ENCODE results near the gene FGFR3.

Gene FGFR3

DNA sequence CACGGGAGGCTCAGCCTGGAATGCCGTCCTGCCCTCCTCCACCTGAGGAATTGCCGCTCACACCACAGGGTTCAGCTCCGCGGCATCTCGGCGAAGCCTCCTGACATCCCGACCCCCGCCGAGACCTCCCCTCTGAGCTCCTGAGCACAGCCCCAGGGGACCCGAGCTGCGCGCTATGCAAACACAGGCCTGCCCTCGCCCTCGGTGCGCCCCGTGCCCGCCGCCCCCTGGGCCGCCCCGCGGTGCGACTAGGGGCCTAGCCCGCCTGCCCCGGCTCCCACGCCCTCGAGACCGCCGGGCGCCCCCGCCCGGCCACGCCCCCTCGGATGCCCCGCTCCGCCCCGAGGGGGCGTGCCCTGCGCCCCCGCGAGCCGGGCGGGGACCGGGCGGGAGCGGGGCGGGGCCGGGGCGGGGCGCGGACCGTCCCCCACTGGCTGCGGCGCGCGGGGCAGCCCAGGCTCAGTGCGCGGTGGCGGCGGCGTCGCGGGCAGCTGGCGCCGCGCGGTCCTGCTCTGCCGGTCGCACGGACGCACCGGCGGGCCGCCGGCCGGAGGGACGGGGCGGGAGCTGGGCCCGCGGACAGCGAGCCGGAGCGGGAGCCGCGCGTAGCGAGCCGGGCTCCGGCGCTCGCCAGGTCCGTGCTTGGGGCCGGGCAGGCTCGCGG is at the start of gene FGFR3:
FGFR3 (plus strand) TSS at position 462 of the 664 bp plus-strand sequence. CDS start 642 bp downstream, outside the sequence.
- DNase-seq = no peak

DNA sequence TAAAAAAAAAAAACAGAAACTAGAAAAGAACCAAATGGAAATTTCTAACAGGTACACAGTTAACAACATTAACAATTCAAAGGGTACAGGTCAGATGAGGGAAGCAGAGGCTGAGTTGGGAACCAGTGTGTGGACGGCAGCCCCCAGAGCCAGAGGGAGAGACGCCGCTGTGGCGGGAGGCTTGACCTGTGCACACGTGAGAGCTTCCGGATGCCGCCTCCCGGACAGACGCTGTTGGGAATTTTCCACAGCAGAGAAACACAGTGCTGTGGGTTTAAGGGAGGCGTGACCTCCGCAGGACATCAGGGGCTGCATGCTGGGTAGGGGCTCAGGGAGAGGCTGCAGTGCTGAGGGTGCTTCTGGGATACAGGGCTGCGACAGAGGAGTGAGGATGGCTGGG is 49.5 kb upstream of the FGFR3 start:
- no peak for DNase-seq

DNA sequence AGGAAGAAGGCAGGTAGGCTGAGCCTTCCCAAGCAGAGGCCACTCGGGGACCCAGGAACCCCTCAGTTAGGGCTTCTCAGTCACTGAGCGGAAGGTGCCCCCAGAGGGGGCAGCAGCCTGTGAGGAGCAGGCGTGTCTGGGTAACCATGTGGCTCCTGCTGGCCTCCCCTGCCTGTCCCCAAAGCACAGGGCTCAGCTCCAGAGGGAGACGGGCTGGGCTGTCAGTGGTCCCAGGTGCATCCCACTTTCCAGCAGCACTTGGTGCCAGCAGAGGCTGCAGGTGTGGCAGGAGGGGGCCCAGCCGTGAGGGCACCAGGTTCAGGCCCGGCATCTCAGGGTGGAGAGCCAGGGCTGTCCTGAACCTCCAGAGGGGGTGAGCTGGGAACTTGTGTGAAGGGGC is 49.1 kb upstream of the FGFR3 start:
- no peak for DNase-seq

DNA sequence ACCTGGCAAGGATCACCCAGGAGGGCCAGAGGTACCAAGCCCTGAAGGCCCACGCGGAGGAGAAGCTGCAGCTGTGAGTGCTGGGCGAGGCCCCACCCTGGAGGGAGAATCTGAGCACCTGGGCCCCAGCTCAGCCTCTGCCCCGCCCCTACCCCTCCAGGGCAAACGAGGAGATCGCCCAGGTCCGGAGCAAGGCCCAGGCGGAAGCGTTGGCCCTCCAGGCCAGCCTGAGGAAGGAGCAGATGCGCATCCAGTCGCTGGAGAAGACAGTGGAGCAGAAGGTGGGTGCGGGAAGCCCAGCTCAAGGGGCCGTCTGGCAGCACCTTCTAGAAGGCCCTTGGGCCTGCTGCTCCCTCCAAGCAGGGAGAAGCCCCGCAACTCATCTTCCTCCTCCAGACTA is 48.5 kb upstream of the FGFR3 start:
- no peak for DNase-seq

- DNase-seq = no peak
These were observed 47.9 kb upstream of the FGFR3 start for GRCh38 chr4:1745165-1745564.

DNA sequence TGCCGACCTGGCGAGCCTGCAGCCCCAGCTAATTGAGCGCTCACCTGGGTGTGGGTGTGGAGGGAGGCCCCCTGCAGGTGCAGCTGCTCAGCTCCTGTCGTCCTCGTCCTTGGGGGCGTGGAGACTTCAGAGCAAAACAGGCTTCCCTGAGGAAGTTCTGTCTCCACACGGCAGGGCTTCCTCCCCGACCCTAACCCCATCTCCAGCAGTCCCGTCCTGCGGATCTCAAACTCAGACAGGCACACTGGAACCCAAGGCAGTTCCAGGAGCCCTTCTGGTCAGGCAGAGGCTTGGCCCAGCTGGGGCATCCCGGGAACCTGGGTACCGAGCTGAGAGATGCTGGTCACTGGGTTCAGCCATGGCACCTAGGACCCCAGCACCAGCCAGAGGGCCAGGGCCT is 47.4 kb upstream of the FGFR3 start:
- DNase-seq = no peak

GRCh38 chr4:1746265-1746691 is 46.8 kb upstream of the FGFR3 start:
- DNase-seq = no peak

DNA sequence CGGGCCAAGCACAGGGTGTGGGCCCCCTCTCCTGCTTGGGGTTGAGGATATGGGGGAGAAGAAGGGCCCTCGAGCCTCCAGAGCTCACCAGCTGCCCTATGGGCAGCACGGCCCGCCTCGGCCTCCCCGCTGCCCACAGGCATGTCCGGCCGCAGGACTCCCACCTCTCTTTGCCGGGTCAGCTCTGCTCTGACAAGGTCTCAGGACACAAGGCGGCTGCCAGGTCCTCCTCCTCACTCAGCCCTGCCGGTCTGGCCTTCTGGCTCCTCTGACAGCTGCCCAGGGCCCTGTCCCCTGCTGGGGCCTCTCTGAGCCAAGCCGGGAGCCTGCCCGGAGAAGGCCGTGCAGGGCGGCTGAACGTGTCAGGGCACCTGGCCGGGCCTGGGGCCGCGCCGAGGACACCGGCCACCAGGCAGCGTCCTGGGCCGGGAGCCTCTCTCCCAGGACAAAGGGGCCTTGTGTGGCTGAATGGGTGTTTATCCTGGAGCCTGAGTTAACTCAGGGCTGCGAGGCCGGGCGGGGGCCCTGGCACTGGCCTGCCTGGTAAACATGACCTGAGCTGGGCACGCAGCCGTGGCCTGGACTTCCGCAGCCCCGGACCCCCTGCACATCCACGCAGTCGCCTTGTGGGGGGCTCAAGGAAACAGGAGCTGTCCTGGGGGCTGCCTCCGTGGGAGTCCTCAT is 46.0 kb upstream of the FGFR3 start:
- DNase-seq = no peak

DNA sequence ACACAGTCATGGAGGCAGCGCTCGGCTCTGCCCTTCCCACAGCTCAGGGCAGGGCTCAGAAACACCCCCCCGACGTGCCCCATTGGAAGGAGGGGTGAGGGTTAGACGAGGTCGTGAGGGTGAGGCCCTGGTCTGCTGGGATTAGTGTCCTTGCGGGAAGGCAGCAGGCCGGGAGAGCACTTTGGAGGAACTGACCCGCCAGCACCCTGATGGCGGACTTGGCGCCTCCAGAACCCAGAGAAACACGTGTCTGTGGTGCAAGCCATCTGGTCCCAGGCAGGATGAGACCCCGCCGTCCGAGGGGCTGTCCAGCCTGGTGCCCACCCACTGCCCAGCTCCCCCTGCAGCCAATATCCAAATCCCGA is 45.5 kb upstream of the FGFR3 start:
- no peak for DNase-seq

GRCh38 chr4:1748465-1748995 is 44.6 kb upstream of the FGFR3 start:
- DNase-seq = peak; percentile 20

DNA sequence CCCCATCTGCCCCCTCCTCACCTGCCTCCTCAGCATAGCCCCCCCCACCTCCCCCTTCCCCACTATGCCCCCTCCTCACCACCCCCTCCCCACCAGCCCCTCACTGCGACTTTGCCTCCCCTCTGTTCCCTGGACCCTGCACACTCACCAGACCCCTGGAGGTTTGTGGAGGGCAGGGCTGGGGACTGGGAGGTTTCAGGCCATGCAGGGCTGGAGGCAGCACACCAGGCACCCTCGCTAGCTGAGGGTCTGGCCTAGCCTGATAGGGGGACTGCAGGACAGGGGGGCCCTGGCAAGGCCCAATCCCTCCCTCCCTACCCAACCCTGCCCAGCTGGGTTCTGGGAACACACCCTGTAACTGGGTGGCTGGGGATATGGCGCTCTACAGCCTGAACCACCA is 43.7 kb upstream of the FGFR3 start:
- no peak for DNase-seq

DNA sequence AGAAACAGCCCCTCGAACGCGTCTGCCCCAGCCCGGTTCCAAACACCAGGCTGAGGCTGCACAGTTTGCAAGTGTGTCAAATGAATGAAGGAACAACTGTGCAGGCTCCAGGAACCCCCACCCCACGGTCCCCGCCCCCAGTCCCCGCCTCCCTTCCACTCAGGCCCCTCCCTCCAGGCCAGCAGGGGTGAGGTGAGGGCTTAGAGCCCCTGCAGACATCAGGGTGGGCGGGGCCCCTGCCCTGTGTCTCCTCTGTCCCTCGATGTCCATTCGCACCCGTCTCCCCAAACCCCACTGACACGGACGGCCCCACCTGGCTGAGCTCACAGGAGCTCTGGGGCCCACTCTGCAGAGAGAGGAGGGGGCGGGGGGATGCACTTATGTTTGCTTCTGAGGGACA is 43.3 kb upstream of the FGFR3 start:
- no peak for DNase-seq

DNA sequence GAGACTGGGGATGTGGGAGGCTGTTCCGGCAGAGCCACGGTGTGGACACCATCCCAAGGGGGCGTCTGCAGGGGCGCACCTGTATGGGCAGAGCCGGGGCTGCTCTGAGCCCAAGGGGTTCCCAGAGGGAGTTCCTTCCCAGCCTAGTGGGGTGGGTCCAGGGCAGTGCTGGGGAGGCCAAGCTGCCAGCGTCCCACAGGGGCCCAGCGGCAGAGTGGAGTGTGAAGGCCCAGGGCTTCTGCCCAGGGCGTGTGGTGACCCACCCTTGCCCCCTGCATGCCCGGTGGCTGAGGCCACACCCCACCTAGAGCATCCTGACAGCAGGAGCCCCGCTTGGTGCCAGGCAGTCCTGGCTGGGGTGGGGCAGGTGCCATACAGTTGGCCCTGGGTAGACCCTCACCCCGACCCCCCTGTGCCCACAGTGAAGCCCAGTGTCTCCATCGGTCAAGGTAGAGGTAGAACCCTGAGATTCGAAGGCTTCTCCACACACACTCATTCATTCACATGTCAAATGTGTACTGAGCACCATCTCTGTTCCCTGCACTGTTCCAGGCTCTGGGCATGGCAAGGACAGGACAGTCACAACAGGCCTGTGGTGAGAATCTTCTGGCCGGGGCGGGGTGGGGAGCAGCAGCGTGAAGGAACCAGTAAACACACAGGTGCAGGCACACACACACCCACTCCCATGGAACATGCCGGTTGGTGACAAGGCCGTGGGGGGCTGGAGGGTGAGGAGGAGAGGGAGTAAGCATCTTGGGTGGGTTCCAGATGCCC is 42.5 kb upstream of the FGFR3 start:
- DNase-seq = no peak

DNA sequence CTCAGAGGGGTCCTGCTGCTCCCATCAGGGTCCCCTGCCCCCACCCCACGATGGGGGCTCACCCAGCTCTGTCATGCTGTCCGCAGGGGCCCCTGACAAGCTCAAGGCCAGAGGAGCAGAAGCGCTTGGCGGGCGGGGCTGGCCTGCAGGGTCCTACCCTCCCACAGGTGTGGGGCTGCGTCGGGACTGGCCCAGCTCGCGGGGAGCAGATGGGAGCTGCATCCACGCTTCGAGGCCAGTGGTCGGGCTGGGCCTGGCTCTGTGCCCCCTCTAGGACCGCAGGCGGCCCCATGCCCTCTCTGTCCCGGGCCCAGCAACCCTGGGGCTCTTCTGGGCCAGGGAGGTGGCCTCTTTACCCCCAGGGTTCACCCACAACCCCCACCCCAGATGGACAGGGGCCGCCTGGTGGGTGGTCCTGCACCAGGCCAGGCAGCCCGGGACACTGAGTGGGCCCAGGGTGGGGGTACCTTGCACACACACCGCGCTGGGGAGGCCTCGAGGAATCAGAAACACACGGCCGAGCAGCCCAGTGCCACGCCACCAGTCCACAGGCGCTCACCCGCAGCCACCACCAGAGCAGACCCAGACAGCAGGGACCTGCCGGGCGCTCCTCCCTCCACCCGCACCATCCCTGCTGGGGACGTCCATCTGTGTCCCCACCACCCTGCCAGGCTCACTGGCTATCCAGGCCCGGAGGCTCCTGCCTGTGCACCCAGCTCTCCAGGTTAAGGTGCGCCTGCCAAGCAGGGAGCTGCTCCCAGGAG is 41.8 kb upstream of the FGFR3 start:
- DNase-seq = no peak

DNA sequence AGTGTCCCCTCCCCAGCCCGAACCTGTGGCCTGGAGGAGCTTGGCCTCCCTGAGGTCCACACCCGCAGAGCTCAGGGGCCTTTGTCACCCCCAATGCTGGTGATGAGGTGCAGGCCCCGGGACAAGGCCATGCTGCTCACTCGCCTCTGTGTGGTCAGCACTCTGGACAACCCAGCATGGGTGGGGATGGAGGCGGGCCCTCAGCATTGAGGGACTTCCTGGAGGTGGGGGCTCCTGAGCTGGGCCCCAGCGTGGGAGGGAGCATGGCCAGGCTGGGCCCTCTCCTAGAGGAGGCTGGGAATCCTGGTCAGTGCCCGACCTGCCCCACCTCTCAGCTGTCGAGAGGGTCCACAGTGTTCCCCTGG is 41.2 kb upstream of the FGFR3 start:
- no peak for DNase-seq

DNA sequence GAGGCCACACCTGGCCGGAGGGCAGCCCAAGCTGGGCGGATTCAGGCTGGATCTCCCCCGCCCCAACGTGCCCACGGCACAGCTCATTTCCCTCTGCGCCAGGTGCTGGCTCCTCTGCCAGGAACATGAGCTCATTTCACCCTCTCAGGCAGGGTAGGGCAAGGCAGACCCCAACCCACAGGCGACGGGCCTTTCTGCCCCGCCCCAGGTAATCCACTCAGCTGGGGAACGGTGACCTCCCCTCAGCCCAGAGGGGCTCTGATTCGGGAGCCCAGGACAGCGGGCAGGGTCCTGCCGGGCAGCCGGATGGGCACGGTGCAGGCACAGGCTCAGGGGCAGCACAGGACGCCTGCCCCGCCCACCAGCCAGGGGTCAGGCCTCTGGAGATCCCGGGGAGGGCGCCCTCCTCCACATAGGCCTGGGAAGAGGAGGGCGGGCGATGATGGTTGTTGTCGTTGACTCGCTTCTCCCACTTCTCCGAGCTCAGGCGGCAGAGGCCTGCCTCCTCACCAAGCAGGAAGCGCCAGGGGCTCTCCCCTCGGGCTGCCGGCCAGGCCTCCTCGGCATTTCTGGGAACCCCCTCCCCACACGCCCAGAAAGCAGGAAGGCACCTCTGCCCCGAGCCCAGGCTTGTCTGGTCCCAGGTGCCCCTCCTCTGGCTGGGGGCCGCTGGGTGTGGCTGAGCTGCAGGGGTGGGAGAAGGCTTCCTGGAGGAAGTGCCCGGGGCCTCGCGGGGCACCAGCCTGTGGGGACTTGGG is 40.6 kb upstream of the FGFR3 start:
- peak; percentile 19 for DNase-seq

DNA sequence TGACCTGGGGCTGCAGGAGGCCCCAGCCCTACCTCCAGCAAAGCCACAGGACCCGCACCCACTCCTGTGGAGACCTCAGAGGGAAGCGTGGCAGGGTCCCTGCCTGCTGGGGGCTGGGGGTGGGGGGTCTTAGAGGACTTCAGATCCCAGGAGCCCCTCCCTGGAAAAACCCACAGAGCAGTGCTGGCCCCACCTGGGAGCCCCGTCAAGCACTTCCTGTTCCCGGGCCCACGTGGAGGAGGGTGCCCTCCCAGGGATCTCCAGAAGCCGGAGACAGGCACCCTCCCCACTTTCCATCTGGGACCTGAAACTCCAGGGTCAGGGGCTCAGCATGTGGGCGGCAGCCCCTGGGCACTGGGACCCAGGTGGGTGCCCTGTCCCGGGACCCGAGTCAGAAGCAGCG is 39.8 kb upstream of the FGFR3 start:
- DNase-seq = no peak

DNA sequence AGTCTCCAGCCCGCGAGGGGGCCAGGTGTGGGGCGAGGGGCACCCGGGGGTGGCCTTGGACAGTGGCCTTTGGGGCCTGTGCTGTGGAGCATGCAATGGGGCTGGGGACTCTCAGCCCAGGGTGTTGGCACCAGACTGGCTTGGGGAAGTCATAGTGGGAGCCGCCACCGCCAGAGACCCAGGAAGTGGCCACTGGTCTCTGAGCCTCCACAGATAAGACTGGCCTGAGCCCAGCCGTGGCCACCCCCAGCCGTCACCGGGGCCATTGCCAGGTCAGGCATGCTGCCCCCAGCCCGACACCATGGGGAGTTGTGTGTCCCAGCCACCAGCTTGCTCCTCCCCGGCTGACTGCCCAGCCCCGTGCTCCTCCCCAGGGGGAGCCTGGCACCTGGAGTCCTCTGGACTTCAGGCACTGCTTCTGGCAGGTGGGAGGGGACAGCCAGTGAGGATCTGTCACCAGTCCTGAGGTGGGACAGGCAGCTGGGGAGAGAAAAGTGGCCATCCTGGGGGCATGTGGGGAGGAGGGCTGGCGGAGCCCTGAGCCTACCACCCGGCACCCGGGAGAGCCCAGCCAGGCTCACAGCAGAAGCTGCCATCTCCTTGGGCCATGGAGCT is 39.3 kb upstream of the FGFR3 start:
- DNase-seq = no peak

DNA sequence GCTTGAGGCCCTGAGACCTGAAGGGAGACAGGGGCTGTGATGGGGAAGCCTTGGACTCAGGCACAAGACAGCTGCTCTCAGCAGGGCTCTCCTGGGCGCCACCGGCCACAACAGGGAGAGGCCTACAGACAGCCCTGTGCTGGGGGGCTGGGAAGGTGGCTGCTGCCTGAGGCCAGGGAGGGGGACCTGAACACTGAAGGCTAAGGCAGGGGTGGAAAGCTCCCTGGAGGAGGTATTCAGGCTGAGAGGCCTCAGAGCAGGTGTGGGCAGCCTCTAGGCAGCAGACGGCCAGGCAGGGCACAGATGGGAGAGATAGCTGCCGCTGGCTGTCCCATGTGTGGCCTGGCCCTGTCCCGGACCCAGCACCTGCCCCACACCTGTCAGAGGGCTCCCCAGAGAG is 38.8 kb upstream of the FGFR3 start:
- no peak for DNase-seq

DNA sequence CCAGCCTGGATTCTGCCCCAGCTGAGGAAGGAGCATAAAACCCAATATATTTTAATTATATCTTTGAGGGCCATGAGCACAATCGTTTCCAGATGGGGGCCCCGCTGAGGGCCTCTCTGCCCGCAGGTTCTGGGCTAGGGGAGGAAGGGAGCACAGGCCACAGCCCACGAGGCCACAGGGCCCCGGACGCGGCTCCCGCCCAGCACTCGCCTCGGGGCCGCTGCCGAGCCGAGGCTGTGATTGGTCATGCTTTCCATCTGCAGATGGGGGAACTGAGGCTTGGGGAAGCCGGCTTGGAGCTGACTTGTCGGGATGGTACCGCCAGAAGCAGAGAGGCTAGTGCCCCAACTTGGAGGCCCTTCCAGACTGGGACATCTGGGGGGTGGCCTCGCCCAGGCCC is 37.8 kb upstream of the FGFR3 start:
- DNase-seq = no peak

- no peak for DNase-seq
These were observed 37.0 kb upstream of the FGFR3 start for GRCh38 chr4:1756079-1756478.

Measured in DMS79 (cell line).